ENCODE measurements around the gene NBEAL2.

DNA sequence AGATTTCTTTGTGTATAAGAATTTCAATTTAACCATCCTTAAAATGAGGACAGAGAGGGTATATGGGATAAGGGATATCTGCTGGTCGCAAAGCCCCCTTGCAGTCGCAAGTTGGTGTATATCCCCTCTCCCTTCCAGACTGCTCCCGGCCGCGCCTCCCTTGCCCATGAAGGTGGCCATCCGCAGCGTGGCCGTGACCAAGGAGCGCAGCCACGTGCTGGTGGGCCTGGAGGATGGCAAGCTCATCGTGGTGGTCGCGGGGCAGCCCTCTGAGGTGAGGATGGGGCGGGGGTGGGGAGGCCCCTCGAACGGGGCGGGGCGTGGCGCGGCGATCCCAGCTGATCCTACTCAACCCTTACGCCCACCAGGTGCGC is 29.4 kb downstream of the NBEAL2 start:
- TF ChIP-seq CTCF (conservative IDR thresholded peaks at IDR 0.05; ENCODE audit: low read depth, low read length) = no peak
- TF ChIP-seq POLR2A (IDR thresholded peaks at IDR 0.05; ENCODE audit: low read depth, low read length) = no peak
- no peak for TF ChIP-seq MAZ (IDR thresholded peaks at IDR 0.05; ENCODE audit: borderline replicate concordance, low read depth, low read length)
- no peak for TF ChIP-seq CEBPB (IDR thresholded peaks at IDR 0.05; ENCODE audit: low read depth, low read length)
- TF ChIP-seq RFX5 (IDR thresholded peaks at IDR 0.05; ENCODE audit: low read depth, low read length) = no peak
- no peak for TF ChIP-seq MXI1 (IDR thresholded peaks at IDR 0.05; ENCODE audit: borderline replicate concordance, low read depth, low read length)
- TF ChIP-seq BHLHE40 (IDR thresholded peaks at IDR 0.05; ENCODE audit: low read depth, low read length) = no peak
- TF ChIP-seq RAD21 (IDR thresholded peaks at IDR 0.05; ENCODE audit: low read length) = no peak
